D341Med (cell line): ENCODE results near the gene DNM2.

Source experiments
- DNase-seq: peaks from one replicate; pipeline ENCODE4 v3.0.0; 2012; ENCODE audit warnings: low spot score

The DNM2 gene

GRCh38 chr19:10691178-10691881 is 26.5 kb upstream of the DNM2 start:
- DNase-seq: no peak

GRCh38 chr19:10691883-10692282 is 26.0 kb upstream of the DNM2 start:
- DNase-seq: no peak

GRCh38 chr19:10692673-10693264 is 25.1 kb upstream of the DNM2 start:
- no peak for DNase-seq

- peak; percentile 38 for DNase-seq
These were observed 23.1 kb upstream of the DNM2 start for GRCh38 chr19:10694706-10695307.

GRCh38 chr19:10695401-10696398 is 22.2 kb upstream of the DNM2 start:
- peak; percentile 95 for DNase-seq

GRCh38 chr19:10699650-10700335 is 18.1 kb upstream of the DNM2 start:
- DNase-seq: peak; percentile 56

GRCh38 chr19:10701955-10702525 is 15.8 kb upstream of the DNM2 start:
- peak; percentile 83 for DNase-seq

- DNase-seq: peak; percentile 34
These were observed 10.9 kb upstream of the DNM2 start for GRCh38 chr19:10706990-10707389.

GRCh38 chr19:10707440-10707839 is 10.4 kb upstream of the DNM2 start:
- no peak for DNase-seq

- DNase-seq: no peak
These were observed 9.6 kb upstream of the DNM2 start for GRCh38 chr19:10708291-10708690.

- no peak for DNase-seq
These were observed 5.8 kb upstream of the DNM2 start for GRCh38 chr19:10712045-10712444.

GRCh38 chr19:10712754-10713153 is 5.1 kb upstream of the DNM2 start:
- DNase-seq: no peak

- no peak for DNase-seq
These were observed 4.6 kb upstream of the DNM2 start for GRCh38 chr19:10713317-10713716.

- no peak for DNase-seq
These were observed 874 bp upstream of the DNM2 start for GRCh38 chr19:10717054-10717355.

GRCh38 chr19:10718205-10719196 is 622 bp downstream of the DNM2 start:
- DNase-seq: peak; percentile 74

- no peak for DNase-seq
These were observed 1.6 kb downstream of the DNM2 start for GRCh38 chr19:10719466-10719961.

GRCh38 chr19:10720607-10721125 is 2.8 kb downstream of the DNM2 start:
- no peak for DNase-seq

GRCh38 chr19:10723591-10723990 is 5.7 kb downstream of the DNM2 start:
- no peak for DNase-seq

GRCh38 chr19:10724573-10725071 is 6.7 kb downstream of the DNM2 start:
- no peak for DNase-seq

- no peak for DNase-seq
These were observed 7.5 kb downstream of the DNM2 start for GRCh38 chr19:10725415-10725814.
